ENCODE results near the gene PYGO2. TPM values are rescaled to one million over a fixed set of nuclear protein-coding genes. Genes with fewer than 3 reads are reported as not detected.
A peak's percentile ranks its signal among the peaks of the same experiment; 100 is the strongest.

PYGO2 gene
- total and polyA plus RNA-seq, 2 of the 8 experiments (the other 6 are each of a cell fraction or from before 2014, with no cell fraction given): 31.0 to 31.6 TPM

- Histone ChIP-seq H2BK15ac (ENCODE audit: low read length) (peak overlapping the region; percentile 88; the same call in 1 of the 2 replicates), H3K14ac (ENCODE audit: insufficient read length) (peak overlapping the region; percentile 24), H2BK120ac (replicated peaks; ENCODE audit: low read depth, low read length) (peak overlapping the region; percentile 100), H3K4me1 (replicated peaks in 1 of 4; ENCODE audit: control insufficient read depth in 3 of 4, insufficient read depth in 4 of 4, low read length in 3 of 4) (peaks cover 3 to 22% (median 17%) of the 10 kb centered on the region in 4 experiments), H4K20me1 (replicated peaks in 1 of 2; ENCODE audit: control insufficient read depth in 1 of 2, insufficient read depth in 2 of 2, low read length in 2 of 2) (peaks cover 9 to 15% of the 10 kb centered on the region in 2 experiments), H3K79me1 (ENCODE audit: low read depth, low read length) (peaks cover 14% of the 10 kb centered on the region; the same call in 1 of the 2 replicates), H2BK20ac (ENCODE audit: low read length) (peak overlapping the region; percentile 62), H4K8ac (ENCODE audit: extremely low read depth, insufficient read depth, low read length) (peak overlapping the region; percentile 91; the same call in 1 of the 2 replicates), H2BK12ac (ENCODE audit: low read depth, low read length) (peak overlapping the region; percentile 98), H2AK5ac (ENCODE audit: low read depth, low read length) (peak overlapping the region; percentile 82), H3K27ac (ENCODE audit: low read depth, low read length) (peak overlapping the region; percentile 95), H3K9me3 (ENCODE audit: insufficient read depth in 2 of 2, low read depth in 1 of 2, low read length in 1 of 2) (no peaks in the 10 kb centered on the region), H3K79me2 (ENCODE audit: control insufficient read depth in 1 of 2, insufficient read depth in 2 of 2, low read length in 2 of 2) (peaks cover 25 to 57% of the 10 kb centered on the region in 2 experiments), H3K36me3 (ENCODE audit: control insufficient read depth in 2 of 4, insufficient read depth in 4 of 4, low read length in 3 of 4) (peaks cover 2 to 7% (median 4%) of the 10 kb centered on the region in 4 experiments; a peak in 4 of 8 replicates), H3K23me2 (ENCODE audit: low read depth, low read length) (peaks cover 29% of the 10 kb centered on the region), H3K27me3 (replicated peaks in 1 of 4; ENCODE audit: control insufficient read depth in 3 of 4, extremely low read depth in 1 of 4, insufficient read depth in 3 of 4, low read length in 3 of 4) (no peaks in the 10 kb centered on the region), H3K18ac (ENCODE audit: extremely low read depth, low read length) (peak overlapping the region; percentile 97), H3K23ac (ENCODE audit: insufficient read length) (no peak overlapping the region), H3K4me3 (ENCODE audit: extremely low read depth in 1 of 4, insufficient read depth in 2 of 4, low read depth in 3 of 4, low read length in 4 of 4) (peak overlapping the region; percentile 82 to 98 (median 91)), H3K4me2 (ENCODE audit: insufficient read depth in 1 of 2, low read depth in 2 of 2, low read length in 2 of 2) (peak overlapping the region; percentile 78 to 94), H4K5ac (ENCODE audit: insufficient read length, low read depth, low read length) (peak overlapping the region; percentile 97), H2AFZ (ENCODE audit: low read length) (no peak overlapping the region), H3K4ac (replicated peaks; ENCODE audit: insufficient read length, low read depth, low read length) (peak overlapping the region; percentile 96), H4K91ac (replicated peaks; ENCODE audit: insufficient read length, low read length) (peak overlapping the region; percentile 99), H2BK5ac (ENCODE audit: low read depth, low read length) (peak overlapping the region; percentile 99), H3K9ac (replicated peaks in 1 of 4; ENCODE audit: extremely low read depth in 1 of 4, low read depth in 3 of 4, low read length in 3 of 4) (peak overlapping the region; percentile 56 to 87 (median 76)), H3K56ac (replicated peaks; ENCODE audit: insufficient read length, low read depth, low read length) (peak overlapping the region; percentile 71)
- peak; percentile 82 to 95 for DNase-seq (ENCODE audit: low read depth in 1 of 2, low spot score in 2 of 2)
- ChIA-PET POLR2A (ENCODE audit: partially characterized antibody) (interaction anchor here (0.7 to 42.8 kb wide), 26 partner anchors 9 to 362 kb away, joined by 3 to 702 read pairs (median 4); partner anchors contain the start of genes ADAM15, DCST1, DCST2 and FLAD1), CTCF (ENCODE audit: partially characterized antibody) (interaction anchor here (0.8 to 20.6 kb wide), 12 partner anchors 9 to 135 kb away, joined by 3 to 334 read pairs (median 3); partner anchors contain the start of genes ADAM15, FLAD1, LENEP and PBXIP1)
- WGBS, 2 experiments (ENCODE audit: extremely low coverage in 1 of 2, insufficient coverage in 1 of 2, insufficient read length in 1 of 2, insufficient replicate concordance in 2 of 2, low coverage in 1 of 2, low lambda C conversion rate in 2 of 2, missing lambda C conversion rate in 1 of 2): 5% methylated on average over 15 of the region's 18 CpGs; no CpG with 5 or more reads in 1 of the 2 experiments
- peak; percentile 60 for FAIRE-seq
- TF ChIP-seq RXRA (IDR thresholded peaks at IDR 0.05; ENCODE audit: insufficient read depth, low read depth, low read length) (no peak), JUND (IDR thresholded peaks at IDR 0.05; ENCODE audit: low read length) (no peak), TAF1 (IDR thresholded peaks at IDR 0.05; ENCODE audit: low read depth, low read length) (peak; percentile 65; the same call in 1 of the 2 replicates), BRCA1 (IDR thresholded peaks at IDR 0.05; ENCODE audit: low read depth, low read length) (no peak), CBX8 (IDR thresholded peaks at IDR 0.05; ENCODE audit: borderline replicate concordance, low read depth, low read length) (no peak), BACH1 (IDR thresholded peaks at IDR 0.05; ENCODE audit: low read length) (no peak), ZNF274 (IDR thresholded peaks at IDR 0.05; ENCODE audit: borderline replicate concordance, extremely low read depth, low read length) (no peak), KDM5A (IDR thresholded peaks at IDR 0.05; ENCODE audit: low read length) (no peak), GABPA (IDR thresholded peaks at IDR 0.05; ENCODE audit: borderline replicate concordance, insufficient read depth, low read length) (no peak; the same call in 1 of the 2 replicates), SUZ12 (IDR thresholded peaks at IDR 0.05; ENCODE audit: low read length) (no peak), POLR2A (IDR thresholded peaks at IDR 0.05; ENCODE audit: control extremely low read depth in 1 of 2, low read depth in 2 of 2, low read length in 2 of 2) (no peak; a peak in 1 of 3 replicates), SIRT6 (IDR thresholded peaks at IDR 0.05; ENCODE audit: low read length) (no peak)
Observed at GRCh38 chr1:154972517-154973343, 11.1 kb upstream of the PYGO2 start.

Data from H1 (cell line).